Measurements from ENCODE around the gene PAGE4. TPM values are rescaled to one million over a fixed set of nuclear protein-coding genes. Genes with fewer than 3 reads are reported as not detected.

PAGE4 gene
- total RNA-seq, 1 donor = not detected

DNA sequence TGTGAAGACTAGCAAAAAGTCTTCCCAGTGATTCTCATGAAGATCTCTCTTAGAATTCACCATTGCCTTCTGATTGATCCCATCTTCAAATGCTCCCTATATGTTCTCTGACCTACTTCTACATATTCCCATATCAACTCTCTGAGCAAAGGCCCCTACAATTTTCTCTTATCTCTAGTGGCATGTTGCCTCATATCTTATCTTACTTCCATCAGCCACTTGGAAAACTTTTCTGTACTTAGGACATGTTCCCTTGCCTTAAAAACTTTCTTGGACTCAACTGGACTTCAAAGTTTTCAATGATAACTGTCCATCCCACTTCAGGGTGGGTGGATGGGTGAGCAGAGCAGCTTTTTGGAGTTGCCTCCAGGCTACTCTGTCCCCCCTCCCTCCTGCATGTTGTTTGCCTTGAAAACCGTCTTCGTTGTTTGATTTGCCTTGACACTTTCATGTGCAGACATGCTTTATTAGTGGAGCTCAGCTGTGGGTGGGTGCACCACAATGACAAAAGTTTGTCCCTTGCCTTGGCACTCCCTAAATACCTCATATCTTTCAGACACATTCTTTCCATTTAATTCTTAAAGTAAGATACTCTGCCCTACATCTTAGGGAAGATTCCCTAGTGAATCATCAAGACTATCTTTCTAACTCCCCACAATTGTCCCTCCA, 31.9 kb downstream of the PAGE4 start:
- TF ChIP-seq, protein P1, sequence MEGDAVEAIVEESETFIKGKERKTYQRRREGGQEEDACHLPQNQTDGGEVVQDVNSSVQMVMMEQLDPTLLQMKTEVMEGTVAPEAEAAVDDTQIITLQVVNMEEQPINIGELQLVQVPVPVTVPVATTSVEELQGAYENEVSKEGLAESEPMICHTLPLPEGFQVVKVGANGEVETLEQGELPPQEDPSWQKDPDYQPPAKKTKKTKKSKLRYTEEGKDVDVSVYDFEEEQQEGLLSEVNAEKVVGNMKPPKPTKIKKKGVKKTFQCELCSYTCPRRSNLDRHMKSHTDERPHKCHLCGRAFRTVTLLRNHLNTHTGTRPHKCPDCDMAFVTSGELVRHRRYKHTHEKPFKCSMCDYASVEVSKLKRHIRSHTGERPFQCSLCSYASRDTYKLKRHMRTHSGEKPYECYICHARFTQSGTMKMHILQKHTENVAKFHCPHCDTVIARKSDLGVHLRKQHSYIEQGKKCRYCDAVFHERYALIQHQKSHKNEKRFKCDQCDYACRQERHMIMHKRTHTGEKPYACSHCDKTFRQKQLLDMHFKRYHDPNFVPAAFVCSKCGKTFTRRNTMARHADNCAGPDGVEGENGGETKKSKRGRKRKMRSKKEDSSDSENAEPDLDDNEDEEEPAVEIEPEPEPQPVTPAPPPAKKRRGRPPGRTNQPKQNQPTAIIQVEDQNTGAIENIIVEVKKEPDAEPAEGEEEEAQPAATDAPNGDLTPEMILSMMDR (IDR thresholded peaks at IDR 0.05; ENCODE audit: insufficient read depth, low read depth, low read length) = no peak
- DNase-seq (ENCODE audit: low read depth) = no peak
- H3K4me3 ChIP-seq (ENCODE audit: low read depth, low read length) = no peak overlapping the region

DNA sequence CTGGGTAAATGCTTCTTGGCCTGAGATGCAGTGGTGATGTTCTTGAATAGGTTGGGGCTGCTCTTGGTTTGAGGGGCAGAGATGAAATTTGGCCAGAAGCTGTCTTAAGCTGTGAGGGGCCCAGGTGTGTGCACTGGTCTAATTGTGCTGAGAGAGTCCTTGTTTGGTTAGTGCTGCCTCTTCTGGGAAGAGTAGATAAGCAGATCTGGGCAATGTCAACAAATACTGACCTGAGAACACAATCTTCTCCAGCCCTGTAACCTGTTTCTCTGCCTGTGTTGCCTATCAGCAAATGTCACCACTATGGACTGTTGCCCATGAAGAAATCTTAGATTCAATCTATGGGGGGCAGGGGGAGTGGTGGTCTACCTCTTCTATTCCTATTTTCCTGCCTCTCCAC, 33.0 kb downstream of the PAGE4 start:
- H3K4me3 ChIP-seq (ENCODE audit: low read depth, low read length) = no peak overlapping the region
- no peak for DNase-seq (ENCODE audit: low read depth)
- TF ChIP-seq, protein P1 (IDR thresholded peaks at IDR 0.05; ENCODE audit: insufficient read depth, low read depth, low read length) = no peak

DNA sequence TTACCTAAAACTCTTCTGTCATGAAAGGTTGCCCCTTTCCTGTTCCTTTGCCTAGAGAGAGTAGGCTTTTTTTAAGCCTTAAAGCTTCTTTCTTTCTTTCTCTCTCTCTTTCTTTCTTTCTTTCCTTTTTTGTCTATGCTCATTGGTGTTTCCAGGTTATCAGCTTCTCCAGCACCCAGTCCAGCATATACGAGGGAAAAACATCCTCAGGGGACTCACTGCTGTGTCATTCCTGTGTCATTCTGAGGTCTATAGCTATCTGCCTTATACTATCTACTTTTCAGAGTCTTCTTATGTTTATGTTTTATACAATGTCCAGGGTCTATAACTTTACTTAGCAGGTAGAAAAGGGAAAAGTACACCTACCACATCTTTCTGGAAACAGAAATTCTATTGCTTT, 39.6 kb downstream of the PAGE4 start:
- no peak overlapping the region for H3K4me3 ChIP-seq (ENCODE audit: low read depth, low read length)
- TF ChIP-seq, protein P1 (IDR thresholded peaks at IDR 0.05; ENCODE audit: insufficient read depth, low read depth, low read length) = no peak
- DNase-seq (ENCODE audit: low read depth) = no peak

DNA sequence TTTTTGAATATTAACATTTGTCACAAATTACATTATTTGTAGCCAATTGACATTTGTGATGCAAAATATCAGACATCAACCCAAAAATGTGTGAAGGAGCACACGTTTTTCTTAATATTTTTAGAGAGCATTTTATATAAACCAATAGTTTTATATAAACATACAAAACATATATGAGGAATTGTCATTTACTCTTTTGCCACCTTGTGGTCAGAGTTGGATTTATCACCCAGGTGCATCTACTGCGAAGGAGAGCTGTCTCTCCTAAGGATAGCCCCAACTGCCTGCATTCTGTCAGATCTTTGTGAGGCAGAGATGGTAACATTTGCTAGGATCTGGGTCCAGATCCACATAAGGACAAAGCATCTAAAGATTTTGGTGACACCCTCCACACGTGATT, 47.6 kb downstream of the PAGE4 start:
- peak; percentile 14 for DNase-seq (ENCODE audit: low read depth)
- no peak overlapping the region for H3K4me3 ChIP-seq (ENCODE audit: low read depth, low read length)
- TF ChIP-seq, protein P1 (IDR thresholded peaks at IDR 0.05; ENCODE audit: insufficient read depth, low read depth, low read length) = peak; percentile 44

DNA sequence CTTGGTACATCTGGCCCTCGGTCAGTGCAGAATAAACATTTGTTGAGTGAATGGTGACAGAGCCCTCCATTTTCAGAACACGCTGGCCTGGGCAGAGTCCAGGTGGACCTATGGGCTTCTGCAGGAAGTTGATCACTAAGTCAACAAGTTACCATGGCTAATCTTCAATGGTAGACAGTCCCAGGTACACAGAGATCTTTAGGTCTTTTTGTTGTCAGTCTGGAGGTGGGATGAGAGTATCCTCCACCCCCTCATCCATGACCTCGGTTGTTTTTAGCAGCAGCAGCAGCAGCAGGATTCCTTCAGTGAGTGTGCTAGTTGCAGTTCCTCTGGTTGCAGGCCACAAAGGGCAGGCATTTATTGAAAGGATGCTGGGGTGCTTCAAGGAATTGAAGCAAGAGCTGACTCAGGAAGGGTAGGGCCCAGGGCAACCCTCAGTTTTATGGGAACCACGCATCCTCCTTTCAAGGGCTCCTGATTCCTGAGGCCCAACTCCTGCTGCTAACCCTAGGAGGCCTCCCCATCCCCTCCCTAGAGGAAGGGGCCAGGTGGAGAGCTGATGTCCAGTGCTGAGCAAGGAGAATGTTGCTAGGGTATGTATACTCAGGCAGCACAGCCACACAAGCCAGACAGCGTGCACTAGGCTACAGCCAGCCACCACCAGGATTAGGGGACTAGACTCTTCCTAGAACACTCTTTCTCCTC, 48.4 kb downstream of the PAGE4 start:
- DNase-seq (ENCODE audit: low read depth) = no peak
- TF ChIP-seq, protein P1 (IDR thresholded peaks at IDR 0.05; ENCODE audit: insufficient read depth, low read depth, low read length) = no peak
- no peak overlapping the region for H3K4me3 ChIP-seq (ENCODE audit: low read depth, low read length)

DNA sequence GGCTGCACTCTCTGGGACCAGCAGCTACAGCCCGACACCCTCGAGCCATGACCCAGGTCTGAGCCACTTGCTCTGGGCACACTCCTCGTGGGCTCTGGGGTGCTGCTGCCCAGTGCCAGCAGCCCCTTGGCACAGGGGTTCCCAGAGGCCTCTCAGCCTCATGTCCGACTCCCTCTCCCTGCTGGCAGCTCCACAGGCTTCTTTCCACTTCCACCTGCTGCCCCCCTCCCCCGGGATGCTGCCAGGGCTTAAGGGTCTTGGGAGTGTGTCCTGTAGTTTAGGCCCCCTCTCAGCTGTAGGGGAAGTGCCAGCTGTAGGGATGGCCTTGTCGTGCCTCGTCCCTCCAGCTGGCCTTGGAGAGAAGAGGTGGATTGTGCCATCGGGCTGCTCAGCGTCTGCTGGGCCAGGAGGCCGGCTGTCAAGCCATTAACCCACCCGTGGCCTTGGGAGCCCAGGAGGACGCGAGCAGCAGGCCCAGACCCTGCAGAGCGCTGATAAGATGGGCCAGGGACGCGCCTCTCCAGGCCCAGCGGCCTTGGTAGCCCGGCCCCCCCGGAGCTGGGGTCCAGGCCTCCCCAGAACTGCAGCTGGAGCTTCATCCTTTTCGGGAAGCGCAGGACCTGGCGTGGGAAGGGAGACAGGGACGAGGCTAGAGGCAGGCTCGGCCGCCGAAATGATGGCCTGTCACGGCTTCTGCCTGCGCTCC, 49.2 kb downstream of the PAGE4 start:
- DNase-seq (ENCODE audit: low read depth) = no peak
- TF ChIP-seq, protein P1 (IDR thresholded peaks at IDR 0.05; ENCODE audit: insufficient read depth, low read depth, low read length) = no peak
- peak overlapping the region; percentile 67 for H3K4me3 ChIP-seq (ENCODE audit: low read depth, low read length)
